HG03575 (cell line): ENCODE measurements around the gene NLRC5.

Experiments
- ATAC-seq: cut with Tn5 transposase; IDR thresholded peaks from one replicate; pipeline ENCODE4 v1.9.1; 2021; ENCODE audit not compliant: unreplicated experiment, insufficient number of reproducible peaks, low FRiP score; ENCODE audit errors: extremely low read depth

NLRC5 gene, protein sequence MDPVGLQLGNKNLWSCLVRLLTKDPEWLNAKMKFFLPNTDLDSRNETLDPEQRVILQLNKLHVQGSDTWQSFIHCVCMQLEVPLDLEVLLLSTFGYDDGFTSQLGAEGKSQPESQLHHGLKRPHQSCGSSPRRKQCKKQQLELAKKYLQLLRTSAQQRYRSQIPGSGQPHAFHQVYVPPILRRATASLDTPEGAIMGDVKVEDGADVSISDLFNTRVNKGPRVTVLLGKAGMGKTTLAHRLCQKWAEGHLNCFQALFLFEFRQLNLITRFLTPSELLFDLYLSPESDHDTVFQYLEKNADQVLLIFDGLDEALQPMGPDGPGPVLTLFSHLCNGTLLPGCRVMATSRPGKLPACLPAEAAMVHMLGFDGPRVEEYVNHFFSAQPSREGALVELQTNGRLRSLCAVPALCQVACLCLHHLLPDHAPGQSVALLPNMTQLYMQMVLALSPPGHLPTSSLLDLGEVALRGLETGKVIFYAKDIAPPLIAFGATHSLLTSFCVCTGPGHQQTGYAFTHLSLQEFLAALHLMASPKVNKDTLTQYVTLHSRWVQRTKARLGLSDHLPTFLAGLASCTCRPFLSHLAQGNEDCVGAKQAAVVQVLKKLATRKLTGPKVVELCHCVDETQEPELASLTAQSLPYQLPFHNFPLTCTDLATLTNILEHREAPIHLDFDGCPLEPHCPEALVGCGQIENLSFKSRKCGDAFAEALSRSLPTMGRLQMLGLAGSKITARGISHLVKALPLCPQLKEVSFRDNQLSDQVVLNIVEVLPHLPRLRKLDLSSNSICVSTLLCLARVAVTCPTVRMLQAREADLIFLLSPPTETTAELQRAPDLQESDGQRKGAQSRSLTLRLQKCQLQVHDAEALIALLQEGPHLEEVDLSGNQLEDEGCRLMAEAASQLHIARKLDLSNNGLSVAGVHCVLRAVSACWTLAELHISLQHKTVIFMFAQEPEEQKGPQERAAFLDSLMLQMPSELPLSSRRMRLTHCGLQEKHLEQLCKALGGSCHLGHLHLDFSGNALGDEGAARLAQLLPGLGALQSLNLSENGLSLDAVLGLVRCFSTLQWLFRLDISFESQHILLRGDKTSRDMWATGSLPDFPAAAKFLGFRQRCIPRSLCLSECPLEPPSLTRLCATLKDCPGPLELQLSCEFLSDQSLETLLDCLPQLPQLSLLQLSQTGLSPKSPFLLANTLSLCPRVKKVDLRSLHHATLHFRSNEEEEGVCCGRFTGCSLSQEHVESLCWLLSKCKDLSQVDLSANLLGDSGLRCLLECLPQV (N-terminal part only)

DNA sequence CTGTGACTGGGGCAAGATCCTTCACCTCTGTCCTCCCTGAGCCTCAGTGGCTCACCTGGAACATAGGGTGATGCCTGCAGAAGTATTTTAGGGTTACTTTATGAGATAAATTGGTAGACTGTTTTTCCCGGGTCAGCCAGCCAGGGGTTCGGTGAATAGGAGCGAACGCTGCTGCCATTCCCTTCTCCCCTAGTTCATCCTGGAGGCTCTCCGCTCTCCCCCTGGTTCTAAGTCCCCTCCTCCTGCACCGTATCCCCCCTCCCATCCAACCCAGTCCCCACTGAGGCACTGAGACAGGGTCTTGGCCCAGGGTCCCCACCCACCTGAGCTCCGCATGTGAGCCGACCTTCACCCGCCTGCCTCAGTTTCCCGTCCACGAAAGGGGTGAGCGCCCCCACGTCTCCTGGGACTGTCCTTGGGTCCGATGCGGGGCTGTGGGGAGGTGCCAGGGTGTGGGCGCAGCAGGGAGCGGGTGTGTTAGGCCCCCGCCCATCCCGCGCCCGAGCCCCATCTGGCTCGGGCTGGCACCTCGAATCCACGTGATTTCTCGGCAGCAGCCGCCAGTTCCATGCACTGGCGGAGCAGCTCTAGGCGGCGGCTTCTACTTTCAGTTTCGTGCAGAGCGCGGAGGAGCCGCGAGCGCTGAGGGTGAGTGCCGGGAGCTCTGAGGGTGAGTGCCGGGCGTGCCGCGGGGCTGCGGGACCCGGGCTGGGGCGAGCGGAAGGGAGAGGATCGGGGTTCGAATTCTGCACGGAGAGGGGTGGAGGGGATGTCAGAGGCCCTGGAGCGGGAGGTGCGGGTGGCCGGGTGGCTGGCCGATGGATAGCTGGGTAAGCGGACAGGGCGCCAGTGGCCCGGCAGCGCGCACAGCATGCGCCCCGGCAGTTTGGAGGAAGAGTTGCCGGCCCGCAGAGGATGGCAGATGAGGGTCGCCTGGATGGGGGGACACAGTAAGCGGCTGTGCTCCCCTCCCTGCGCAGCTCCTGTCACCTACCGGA lies at the start of gene NLRC5:
Gene NLRC5, plus strand, starts transcription at position 610 of the 998 bp plus-strand sequence. CDS start 31,156 bp downstream, outside the sequence.
- ATAC-seq, result no peak

DNA sequence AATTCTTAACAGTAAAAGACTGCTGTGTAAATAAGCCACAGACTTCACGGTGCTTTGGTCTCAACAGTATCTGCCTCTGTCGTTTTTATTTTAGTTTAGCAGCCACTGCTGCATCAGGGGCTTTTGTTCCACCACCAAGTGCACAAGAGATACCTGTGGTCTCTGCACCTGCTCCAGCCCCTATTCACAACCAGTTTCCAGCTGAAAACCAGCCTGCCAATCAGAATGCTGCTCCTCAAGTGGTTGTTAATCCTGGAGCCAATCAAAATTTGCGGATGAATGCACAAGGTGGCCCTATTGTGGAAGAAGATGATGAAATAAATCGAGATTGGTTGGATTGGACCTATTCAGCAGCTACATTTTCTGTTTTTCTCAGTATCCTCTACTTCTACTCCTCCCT lies 49.6 kb upstream of the NLRC5 start:
- ATAC-seq, result no peak

DNA sequence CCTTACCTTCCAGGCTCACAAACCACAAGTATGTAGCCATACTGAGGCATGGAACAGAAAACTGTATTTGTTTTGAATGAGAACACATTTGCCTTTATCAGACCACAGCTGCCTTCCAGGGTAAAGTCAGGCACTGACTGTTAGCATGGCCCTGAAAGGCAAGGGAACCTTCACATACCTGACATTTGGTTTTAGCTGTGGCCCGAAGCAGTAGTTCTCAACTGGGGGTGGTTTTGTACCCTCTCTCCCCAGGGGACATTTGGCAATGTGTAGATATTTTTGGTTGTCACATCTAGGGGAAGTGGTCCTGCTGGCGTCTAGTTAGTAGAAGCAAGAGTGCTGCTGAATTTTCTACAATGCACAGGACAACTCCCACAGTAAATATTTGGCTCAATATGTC lies 48.3 kb upstream of the NLRC5 start:
- ATAC-seq, result no peak

DNA sequence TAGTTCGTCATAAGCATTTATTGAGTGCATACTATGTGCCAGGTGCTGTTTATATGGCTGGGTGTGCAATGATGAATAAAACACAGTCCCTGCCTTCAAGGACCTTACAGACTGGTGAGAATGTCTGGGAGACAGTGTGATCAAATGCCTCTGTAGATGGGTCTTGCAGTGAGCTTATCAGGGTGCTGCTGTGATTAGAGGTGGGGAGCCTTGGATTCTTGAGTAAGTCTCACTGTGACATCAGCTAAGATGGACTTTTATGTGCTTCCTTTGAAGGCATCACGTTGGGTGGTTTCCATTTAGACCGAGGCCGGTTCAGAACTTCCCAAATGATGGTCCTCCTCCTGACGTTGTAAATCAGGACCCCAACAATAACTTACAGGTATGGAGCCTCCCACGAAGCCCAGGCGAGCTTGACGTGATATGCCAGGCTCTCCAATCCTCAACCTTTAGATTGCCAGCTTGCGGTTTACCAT lies 47.5 kb upstream of the NLRC5 start:
- ATAC-seq, result no peak

DNA sequence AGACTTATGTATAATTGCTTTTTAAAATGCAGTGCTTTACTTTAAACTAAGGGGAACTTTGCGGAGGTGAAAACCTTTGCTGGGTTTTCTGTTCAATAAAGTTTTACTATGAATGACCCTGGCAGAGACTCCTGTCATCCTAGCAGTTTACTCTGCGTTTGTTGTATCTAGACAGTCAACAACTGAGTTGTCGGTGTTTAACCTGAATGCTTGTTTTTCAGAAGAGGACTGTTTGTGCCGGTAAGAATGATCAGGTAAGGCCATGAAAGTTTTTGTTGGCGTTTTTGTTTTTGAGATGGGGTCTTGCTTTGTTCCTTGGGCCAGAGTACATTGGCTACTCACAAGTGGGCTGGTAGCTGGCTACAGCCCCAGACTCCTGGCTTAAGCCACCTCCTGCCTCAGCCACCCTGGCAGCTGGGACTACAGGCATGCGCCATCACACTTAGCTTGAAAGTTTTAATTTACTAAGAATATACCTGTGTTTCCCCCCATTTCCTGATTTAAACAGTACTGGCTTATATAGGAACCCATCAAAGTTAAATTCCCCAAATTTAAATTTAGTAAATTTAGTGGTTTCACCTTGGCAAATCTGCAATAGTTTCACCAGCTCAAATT lies 45.5 kb upstream of the NLRC5 start:
- no peak for ATAC-seq

DNA sequence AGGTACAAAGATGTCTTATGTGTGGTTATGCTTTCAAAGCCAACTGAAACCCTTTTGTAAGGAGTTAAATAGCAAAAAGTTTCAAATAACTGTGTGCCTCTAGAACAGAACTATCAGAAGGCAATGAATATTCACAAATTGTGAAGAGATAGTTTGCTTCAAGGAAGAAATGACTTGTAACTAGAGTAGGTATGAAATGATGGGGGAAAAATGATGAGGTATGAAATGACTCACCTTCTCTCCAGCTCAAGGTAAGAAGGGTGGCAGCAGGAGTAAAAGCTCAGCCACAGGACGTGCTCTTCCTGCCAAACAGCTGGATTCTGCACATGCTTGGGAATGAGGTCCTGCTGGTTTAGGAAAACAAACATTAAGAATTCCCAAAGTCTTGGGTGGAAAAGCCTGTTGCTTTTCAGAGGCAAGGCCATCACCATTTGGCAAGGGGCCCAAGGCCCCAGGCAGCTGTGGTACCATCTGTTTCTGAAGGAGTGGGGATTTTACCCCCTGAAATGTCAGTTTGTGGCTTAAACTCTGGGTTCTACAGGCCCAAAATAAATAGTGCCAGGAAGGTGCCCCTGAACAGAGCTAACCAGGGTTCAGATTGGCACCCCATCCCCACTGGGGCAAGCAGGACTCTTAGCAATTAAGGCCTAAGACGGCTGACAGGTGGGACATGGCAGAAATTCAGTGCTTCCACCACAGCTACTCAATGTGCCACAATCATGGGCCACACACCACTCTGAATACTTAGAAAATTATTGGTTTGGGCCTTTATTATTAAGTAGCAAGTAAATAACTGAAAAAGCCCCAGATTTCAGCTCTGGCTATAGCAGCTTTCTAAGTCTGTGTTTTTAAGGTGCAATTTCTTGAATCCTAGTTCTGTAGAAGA lies 44.2 kb upstream of the NLRC5 start:
- no peak for ATAC-seq

GRCh38 chr16:56945847-56946527 lies 43.4 kb upstream of the NLRC5 start:
- ATAC-seq, result no peak

DNA sequence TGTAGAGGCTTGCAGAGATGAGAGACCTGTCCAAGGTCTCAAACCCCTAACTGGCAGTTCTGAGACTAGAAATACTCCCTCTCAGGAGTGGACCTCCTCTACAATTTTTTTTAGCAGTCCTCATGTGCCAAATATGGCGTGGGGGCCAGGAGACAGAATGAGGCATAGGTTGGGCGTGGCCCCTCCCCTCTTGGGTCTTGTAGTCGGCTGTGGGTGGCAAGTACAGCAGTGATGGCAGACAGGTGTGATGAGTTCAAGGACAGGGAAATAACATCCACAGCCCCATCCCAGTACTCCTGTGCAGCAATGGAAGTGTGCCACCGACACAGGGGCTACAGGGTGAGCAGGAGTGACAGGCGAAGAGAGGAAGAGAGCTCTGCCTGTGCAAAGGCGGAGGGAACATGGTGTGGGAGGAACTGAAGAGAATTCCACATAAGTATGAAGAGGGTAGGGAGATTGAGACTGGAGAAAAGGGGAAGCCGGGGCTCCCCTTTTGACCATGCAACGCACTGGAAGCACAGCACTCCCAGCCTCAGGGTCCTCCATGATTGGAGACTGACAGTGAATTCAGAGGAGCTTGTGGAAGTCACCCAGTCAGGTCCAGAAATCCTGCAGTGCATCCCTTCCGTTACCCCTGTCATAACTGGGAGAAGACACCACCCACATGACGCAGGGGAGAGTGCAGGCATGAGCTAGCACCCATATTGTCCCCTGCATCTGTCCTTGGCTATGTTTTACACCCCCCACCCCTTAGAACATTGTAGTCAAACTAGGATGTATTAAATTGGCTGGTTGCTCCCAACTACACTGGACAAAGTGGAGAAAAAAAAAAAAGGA lies 42.4 kb upstream of the NLRC5 start:
- no peak for ATAC-seq

GRCh38 chr16:56947604-56947995 lies 41.8 kb upstream of the NLRC5 start:
- no peak for ATAC-seq

GRCh38 chr16:56948234-56948633 lies 41.1 kb upstream of the NLRC5 start:
- no peak for ATAC-seq

DNA sequence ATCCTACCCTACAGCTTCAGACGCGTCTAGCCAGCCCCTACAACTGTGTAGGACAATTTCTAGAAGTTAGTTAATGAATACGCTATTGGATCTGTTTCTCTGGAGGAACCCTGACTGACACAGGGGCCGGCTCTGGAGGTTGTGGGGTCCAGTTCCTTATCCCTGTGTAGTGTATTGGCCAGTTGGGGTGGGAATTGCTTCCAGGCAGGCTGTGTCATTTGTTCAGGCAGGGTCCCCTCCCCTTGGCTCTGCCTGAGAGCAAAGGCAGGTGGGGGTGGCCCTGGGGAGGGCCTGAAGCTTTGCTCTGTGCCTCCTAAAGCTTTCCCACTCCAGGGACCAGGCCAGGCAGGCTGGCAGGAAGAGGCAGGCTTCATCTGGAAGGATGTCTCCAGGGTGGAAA lies 39.3 kb upstream of the NLRC5 start:
- ATAC-seq, result no peak

DNA sequence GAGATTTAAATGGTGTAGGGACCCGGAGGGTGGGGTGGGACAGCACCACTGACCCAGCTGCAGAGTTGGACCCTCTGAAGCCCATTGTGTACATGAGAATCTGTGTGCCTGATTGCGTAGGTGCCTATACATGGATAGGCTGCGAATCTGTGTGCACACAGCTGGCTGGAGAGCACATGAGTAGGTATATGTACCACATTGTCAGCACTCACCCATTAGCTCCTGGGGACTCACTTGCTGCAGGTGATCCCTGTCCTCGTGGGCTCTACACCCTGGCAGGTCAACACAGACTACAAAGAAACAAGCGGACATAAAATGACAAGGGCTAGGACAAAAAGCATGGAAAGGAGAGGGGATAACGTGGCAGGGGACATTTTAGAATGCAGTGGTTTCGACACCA lies 38.9 kb upstream of the NLRC5 start:
- no peak for ATAC-seq

GRCh38 chr16:56950881-56951771 lies 38.2 kb upstream of the NLRC5 start:
- no peak for ATAC-seq

DNA sequence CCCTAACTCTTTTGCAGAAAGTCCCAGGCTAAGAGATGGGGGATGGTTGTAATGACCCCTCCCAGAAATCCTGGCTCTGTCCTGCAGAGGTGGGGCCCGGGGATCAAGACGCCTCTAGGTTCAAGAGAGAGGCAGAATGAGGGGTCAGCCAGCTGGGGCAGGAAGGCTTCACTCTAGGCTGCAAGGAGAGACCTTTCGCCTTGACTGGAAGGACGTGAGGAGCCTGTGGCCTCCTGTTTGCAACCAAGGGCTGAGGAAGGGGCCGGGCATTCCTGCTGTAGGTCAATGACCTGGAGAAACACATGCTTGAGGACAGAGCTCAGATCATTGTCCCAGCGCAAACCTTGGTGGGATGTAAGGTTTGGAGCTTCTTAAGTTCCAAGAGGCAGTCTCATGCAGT lies 36.4 kb upstream of the NLRC5 start:
- no peak for ATAC-seq

DNA sequence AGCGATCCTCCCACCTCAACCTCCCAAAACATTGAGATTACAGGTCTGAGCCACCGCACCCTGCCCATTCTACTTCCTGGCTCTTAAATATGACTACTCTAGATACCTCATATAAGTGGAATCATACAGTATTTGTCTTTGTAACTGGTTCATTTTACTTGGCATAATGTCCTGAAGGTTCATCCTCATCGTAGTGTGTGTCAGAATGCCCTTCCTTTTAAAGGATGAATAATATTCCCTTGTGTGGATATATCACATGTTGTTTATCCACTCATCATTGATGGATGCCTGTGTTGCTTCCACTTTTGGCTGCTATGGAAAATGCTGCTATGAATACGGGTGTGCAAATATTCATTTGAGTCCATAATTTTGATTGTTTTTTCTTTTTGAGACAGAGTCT lies 33.3 kb upstream of the NLRC5 start:
- no peak for ATAC-seq
